HEK293T (cell line): Measurements from ENCODE around the gene CERS3.

ENCODE experiments used
- FOXA1 ChIP-seq: fragments of 450-650 bp; IDR thresholded peaks from 2 replicates; pipeline ENCODE4 v1.6.1; 2016; ENCODE audit warnings: mild to moderate bottlenecking
- TARDBP ChIP-seq: fragments of 450-650 bp; IDR thresholded peaks from 2 replicates; pipeline ENCODE4 v1.6.1; 2016

- TF ChIP-seq FOXA1 (no peak), TARDBP (no peak)
Measured at GRCh38 chr15:100464888-100465287, 63.9 kb downstream of the CERS3 start.
